Panc1 (cell line): ENCODE data around the gene SSBP3.

Source experiments
- CTCF ChIP-seq: fragments of 450-650 bp; IDR thresholded peaks from 2 replicates; pipeline ENCODE4 v1.5.1; 2017; ENCODE audit warnings: mild to moderate bottlenecking
- SIN3A ChIP-seq: IDR thresholded peaks from 2 replicates; pipeline ENCODE4 v1.6.1; 2012; ENCODE audit warnings: low read depth, mild to moderate bottlenecking, low read length, moderate library complexity, borderline replicate concordance; ENCODE audit not compliant: insufficient read depth

DNA sequence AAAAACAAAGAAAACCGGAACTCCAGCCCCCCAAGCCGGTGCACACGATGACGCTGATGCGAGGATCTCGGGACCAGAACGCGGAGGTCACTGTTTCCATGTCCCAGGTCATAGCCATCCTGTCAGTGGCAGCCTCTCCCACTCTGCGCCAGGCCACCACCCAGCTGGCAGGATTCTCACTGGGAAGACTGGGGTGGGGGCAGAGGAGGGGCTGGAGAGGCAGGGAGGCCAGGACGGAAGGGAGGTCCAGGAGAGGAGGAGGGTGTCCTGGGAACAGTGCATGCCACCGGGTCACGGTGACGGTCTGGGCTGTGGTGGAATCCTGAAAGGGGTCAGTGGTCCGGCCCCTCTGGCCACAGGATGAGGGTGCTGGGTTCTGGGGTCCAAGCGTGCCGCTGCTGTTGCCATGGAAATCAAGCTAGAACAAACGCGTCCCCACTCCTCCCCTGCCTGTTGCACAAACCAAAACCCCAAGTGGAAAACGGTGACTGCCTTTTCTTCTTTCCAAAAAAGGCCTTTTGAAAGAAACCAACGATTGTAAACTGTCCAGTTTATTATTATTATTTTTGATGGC, 180.1 kb downstream of the SSBP3 start:
- TF ChIP-seq CTCF (no peak), SIN3A (no peak)
